ENCODE measurements around the gene THRAP3. TPM values are rescaled to one million over a fixed set of nuclear protein-coding genes. Genes with fewer than 3 reads are reported as not detected.
"Not testable (repeated sequence)": the region's sequence is repeated elsewhere in the genome, so short reads cannot be mapped to it uniquely, and the experiment has no call there.

Gene THRAP3
- total RNA-seq, 1 donor from 2014 or later: 39.5 TPM

- peaks cover 16 to 58% of the 10 kb centered on the region in 2 donors for H3K4me1 ChIP-seq
These were observed 24.1 kb downstream of the THRAP3 start for GRCh38 chr1:36248250-36248894.

GRCh38 chr1:36251794-36252481 is 27.7 kb downstream of the THRAP3 start:
- Histone ChIP-seq H3K27me3 (no peaks in the 10 kb centered on the region), H3K9me3 (no peaks in the 10 kb centered on the region), H3K27ac (peak overlapping the region; percentile 53 to 92), H3K36me3 (no peaks in the 10 kb centered on the region), H3K4me3 (no peak overlapping the region), H3K4me1 (peaks cover 16 to 55% of the 10 kb centered on the region in 2 donors)
- no peak for DNase-seq (ENCODE audit: low spot score in 2 of 2)
- no peak for TF ChIP-seq CTCF (IDR thresholded peaks at IDR 0.05)
- intact Hi-C loops (cut with DNase I): no loop called here

More at GRCh38 chr1:36248250-36248894, 24.1 kb downstream of the THRAP3 start:
- Histone ChIP-seq H3K4me3 (no peak overlapping the region), H3K27ac (peak overlapping the region; percentile 87 to 92), H3K36me3 (peaks cover 0 to 10% of the 10 kb centered on the region in 2 donors), H3K27me3 (no peaks in the 10 kb centered on the region), H3K9me3 (no peaks in the 10 kb centered on the region)
- TF ChIP-seq CTCF (IDR thresholded peaks at IDR 0.05): no peak
- peak; percentile 66 to 90 for DNase-seq (ENCODE audit: low spot score in 2 of 2)
- intact Hi-C loops (cut with DNase I): loop anchor here (1.0 kb wide), 1 partner anchor 24 kb away; the partner anchor contains the start of gene THRAP3

GRCh38 chr1:36252482-36252824 is 28.2 kb downstream of the THRAP3 start:
- Histone ChIP-seq H3K4me1 (peaks cover 16 to 55% of the 10 kb centered on the region in 2 donors), H3K27ac (peak overlapping the region; percentile 53 to 92)
- DNase-seq (ENCODE audit: low spot score in 2 of 2); H3K4me3 ChIP-seq; intact Hi-C loops (cut with DNase I); H3K9me3 ChIP-seq; H3K36me3 ChIP-seq; H3K27me3 ChIP-seq: not testable (repeated sequence)

- no peaks in the 10 kb centered on the region for H3K27me3 ChIP-seq
- DNase-seq (ENCODE audit: low spot score in 2 of 2): no peak
- no peaks in the 10 kb centered on the region for H3K9me3 ChIP-seq
- no peak overlapping the region for H3K4me3 ChIP-seq
- intact Hi-C loops (cut with DNase I): no loop called here
- peaks cover 12 to 51% of the 10 kb centered on the region in 2 donors for H3K4me1 ChIP-seq
- H3K27ac ChIP-seq: peak overlapping the region; percentile 9 to 44
- TF ChIP-seq CTCF (IDR thresholded peaks at IDR 0.05): no peak
- H3K36me3 ChIP-seq: peaks cover 0 to 2% of the 10 kb centered on the region in 2 donors
These were observed 29.1 kb downstream of the THRAP3 start for GRCh38 chr1:36253161-36253862.

- TF ChIP-seq CTCF (IDR thresholded peaks at IDR 0.05): no peak
- Histone ChIP-seq H3K4me1 (peaks cover 7 to 36% of the 10 kb centered on the region in 2 donors), H3K4me3 (no peak overlapping the region), H3K27ac (peak overlapping the region in 1 of 2 donors; percentile 11), H3K9me3 (no peaks in the 10 kb centered on the region), H3K27me3 (no peaks in the 10 kb centered on the region), H3K36me3 (peaks cover 12 to 28% of the 10 kb centered on the region in 2 donors)
- intact Hi-C loops (cut with DNase I): no loop called here
- DNase-seq (ENCODE audit: low spot score in 2 of 2): no peak
These were observed 32.5 kb downstream of the THRAP3 start for GRCh38 chr1:36256558-36257374.

Measured in ascending aorta (tissue), 2 donors.